GM19035 (cell line): ENCODE data around the gene HS6ST3.

Experiments used
- ATAC-seq: cut with Tn5 transposase; IDR thresholded peaks from one replicate; pipeline ENCODE4 v1.9.1; 2021; ENCODE audit not compliant: unreplicated experiment

The HS6ST3 gene

GRCh38 chr13:96636001-96636709 is 546.2 kb downstream of the HS6ST3 start:
- no peak for ATAC-seq

GRCh38 chr13:96637039-96637438 is 547.1 kb downstream of the HS6ST3 start:
- ATAC-seq = no peak

GRCh38 chr13:96646101-96646500 is 556.2 kb downstream of the HS6ST3 start:
- ATAC-seq = no peak

- ATAC-seq = no peak
Observed at GRCh38 chr13:96646515-96647211, 556.8 kb downstream of the HS6ST3 start.

- no peak for ATAC-seq
Observed at GRCh38 chr13:96650301-96650886, 560.5 kb downstream of the HS6ST3 start.

GRCh38 chr13:96651598-96651997 is 561.7 kb downstream of the HS6ST3 start:
- ATAC-seq = no peak

GRCh38 chr13:96652506-96652905 is 562.6 kb downstream of the HS6ST3 start:
- no peak for ATAC-seq

GRCh38 chr13:96661612-96662011 is 571.7 kb downstream of the HS6ST3 start:
- no peak for ATAC-seq

- ATAC-seq = no peak
Observed at GRCh38 chr13:96662036-96662435, 572.1 kb downstream of the HS6ST3 start.

GRCh38 chr13:96667294-96668018 is 577.5 kb downstream of the HS6ST3 start:
- no peak for ATAC-seq

GRCh38 chr13:96671073-96671472 is 581.2 kb downstream of the HS6ST3 start:
- no peak for ATAC-seq

- ATAC-seq = no peak
Observed at GRCh38 chr13:96672016-96672415, 582.1 kb downstream of the HS6ST3 start.

- no peak for ATAC-seq
Observed at GRCh38 chr13:96673825-96674224, 583.9 kb downstream of the HS6ST3 start.

GRCh38 chr13:96677029-96677428 is 587.1 kb downstream of the HS6ST3 start:
- ATAC-seq = no peak

- ATAC-seq = no peak
Observed at GRCh38 chr13:96678801-96679200, 588.9 kb downstream of the HS6ST3 start.

- no peak for ATAC-seq
Observed at GRCh38 chr13:96680898-96681297, 591.0 kb downstream of the HS6ST3 start.

- ATAC-seq = no peak
Observed at GRCh38 chr13:96681766-96682165, 591.9 kb downstream of the HS6ST3 start.

- no peak for ATAC-seq
Observed at GRCh38 chr13:96684469-96684868, 594.6 kb downstream of the HS6ST3 start.

- ATAC-seq = no peak
Observed at GRCh38 chr13:96684907-96685306, 595.0 kb downstream of the HS6ST3 start.

GRCh38 chr13:96686286-96686685 is 596.4 kb downstream of the HS6ST3 start:
- no peak for ATAC-seq

- no peak for ATAC-seq
Observed at GRCh38 chr13:96687191-96687590, 597.3 kb downstream of the HS6ST3 start.

- ATAC-seq = no peak
Observed at GRCh38 chr13:96690998-96691397, 601.1 kb downstream of the HS6ST3 start.
